Osteocyte (in vitro differentiated cells): ENCODE measurements around the gene FARSB. TPM values are rescaled to one million over a fixed set of nuclear protein-coding genes. Genes with fewer than 3 reads are reported as not detected.

Source experiments
- DNase-seq: peaks from one replicate; pipeline ENCODE4 v3.0.0; 2021; ENCODE audit warnings: mixed read lengths; ENCODE audit not compliant: unreplicated experiment; ENCODE audit errors: extremely low spot score
- H3K27ac Mint-ChIP-seq: one replicate; pipeline ENCODE4 v1.8.0; 2021; ENCODE audit warnings: mild to moderate bottlenecking, mixed read lengths; ENCODE audit not compliant: unreplicated experiment
- H3K27me3 Mint-ChIP-seq: one replicate; pipeline ENCODE4 v1.8.0; 2021; ENCODE audit warnings: mixed read lengths; ENCODE audit not compliant: unreplicated experiment
- H3K36me3 Mint-ChIP-seq: one replicate; pipeline ENCODE4 v1.8.0; 2021; ENCODE audit warnings: mixed read lengths; ENCODE audit not compliant: unreplicated experiment
- H3K4me1 Mint-ChIP-seq: one replicate; pipeline ENCODE4 v1.8.0; 2021; ENCODE audit warnings: mixed read lengths; ENCODE audit not compliant: unreplicated experiment
- H3K4me3 Mint-ChIP-seq: one replicate; pipeline ENCODE4 v1.8.0; 2021; ENCODE audit warnings: mild to moderate bottlenecking, moderate library complexity, mixed read lengths; ENCODE audit not compliant: unreplicated experiment
- H3K9me3 Mint-ChIP-seq: one replicate; pipeline ENCODE4 v1.8.0; 2021; ENCODE audit warnings: mixed read lengths; ENCODE audit not compliant: unreplicated experiment
- total RNA-seq: library from RNA; stranded (reverse); gene quantifications from 2 replicates; pipeline ENCODE4 v1.2.1, GENCODE V29; 2021
- TF ChIP-seq, protein P1 (sequence below): fragments of 200-600 bp; sonication (generic); IDR thresholded peaks from 2 replicates; pipeline ENCODE4 v1.5.0; 2021; ENCODE audit warnings: antibody characterized with exemption, mild to moderate bottlenecking, moderate library complexity

FARSB gene
- total RNA-seq, 1 donor from 2014 or later = 15.8 TPM

DNA sequence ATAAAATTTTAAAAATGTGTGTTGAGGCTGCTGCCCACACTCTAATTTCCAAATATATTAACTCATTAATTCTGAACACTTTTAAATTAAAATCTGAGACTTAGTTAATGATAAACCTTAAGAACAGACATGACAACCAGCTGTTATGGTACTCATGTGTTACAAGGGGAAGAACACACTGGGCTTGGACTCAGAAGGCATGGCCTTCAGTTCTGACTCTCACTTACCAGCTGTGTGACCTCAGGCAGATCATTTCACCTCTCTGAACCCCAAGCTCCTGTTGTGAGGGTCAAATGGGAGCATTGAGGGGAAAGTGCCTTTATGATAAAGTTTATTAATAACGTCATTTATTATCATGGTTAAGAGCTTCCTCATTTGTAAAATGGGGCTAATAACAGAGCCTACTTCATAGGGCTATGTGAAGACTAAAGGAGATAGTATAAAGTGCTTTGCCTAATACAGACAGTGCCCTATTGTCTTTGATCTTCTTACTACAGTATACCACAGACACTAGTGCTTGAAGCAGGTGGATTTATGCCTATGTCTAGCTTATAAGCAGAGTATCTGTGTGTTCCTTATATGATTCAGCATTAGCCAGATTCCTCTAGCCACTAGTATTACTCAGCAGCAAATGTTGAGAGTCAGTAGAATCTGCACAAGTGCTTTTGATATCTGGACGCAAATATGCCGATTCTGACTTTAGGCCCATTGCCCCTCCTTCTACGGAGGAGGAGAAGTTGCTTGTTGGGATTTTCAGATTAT lies 131.9 kb downstream of the FARSB start:
- Mint-ChIP-seq H3K36me3 (no peaks in the 10 kb centered on the region), H3K9me3 (no peaks in the 10 kb centered on the region)
- DNase-seq = no peak

GRCh38 chr2:222522082-222522481 lies 133.8 kb downstream of the FARSB start:
- TF ChIP-seq, protein P1, sequence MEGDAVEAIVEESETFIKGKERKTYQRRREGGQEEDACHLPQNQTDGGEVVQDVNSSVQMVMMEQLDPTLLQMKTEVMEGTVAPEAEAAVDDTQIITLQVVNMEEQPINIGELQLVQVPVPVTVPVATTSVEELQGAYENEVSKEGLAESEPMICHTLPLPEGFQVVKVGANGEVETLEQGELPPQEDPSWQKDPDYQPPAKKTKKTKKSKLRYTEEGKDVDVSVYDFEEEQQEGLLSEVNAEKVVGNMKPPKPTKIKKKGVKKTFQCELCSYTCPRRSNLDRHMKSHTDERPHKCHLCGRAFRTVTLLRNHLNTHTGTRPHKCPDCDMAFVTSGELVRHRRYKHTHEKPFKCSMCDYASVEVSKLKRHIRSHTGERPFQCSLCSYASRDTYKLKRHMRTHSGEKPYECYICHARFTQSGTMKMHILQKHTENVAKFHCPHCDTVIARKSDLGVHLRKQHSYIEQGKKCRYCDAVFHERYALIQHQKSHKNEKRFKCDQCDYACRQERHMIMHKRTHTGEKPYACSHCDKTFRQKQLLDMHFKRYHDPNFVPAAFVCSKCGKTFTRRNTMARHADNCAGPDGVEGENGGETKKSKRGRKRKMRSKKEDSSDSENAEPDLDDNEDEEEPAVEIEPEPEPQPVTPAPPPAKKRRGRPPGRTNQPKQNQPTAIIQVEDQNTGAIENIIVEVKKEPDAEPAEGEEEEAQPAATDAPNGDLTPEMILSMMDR = no peak
- DNase-seq = no peak
- Mint-ChIP-seq H3K4me3 (no peak overlapping the region), H3K27me3 (peaks cover 25% of the 10 kb centered on the region), H3K36me3 (no peaks in the 10 kb centered on the region), H3K4me1 (peaks cover 8% of the 10 kb centered on the region), H3K27ac (no peak overlapping the region), H3K9me3 (no peaks in the 10 kb centered on the region)

More for the DNA sequence above, 131.9 kb downstream of the FARSB start:
- H3K4me3 Mint-ChIP-seq = no peak overlapping the region
- H3K27ac Mint-ChIP-seq = no peak overlapping the region
- peaks cover 2% of the 10 kb centered on the region for H3K4me1 Mint-ChIP-seq
- H3K27me3 Mint-ChIP-seq = peaks cover 13% of the 10 kb centered on the region
- TF ChIP-seq, protein P1 = no peak

DNA sequence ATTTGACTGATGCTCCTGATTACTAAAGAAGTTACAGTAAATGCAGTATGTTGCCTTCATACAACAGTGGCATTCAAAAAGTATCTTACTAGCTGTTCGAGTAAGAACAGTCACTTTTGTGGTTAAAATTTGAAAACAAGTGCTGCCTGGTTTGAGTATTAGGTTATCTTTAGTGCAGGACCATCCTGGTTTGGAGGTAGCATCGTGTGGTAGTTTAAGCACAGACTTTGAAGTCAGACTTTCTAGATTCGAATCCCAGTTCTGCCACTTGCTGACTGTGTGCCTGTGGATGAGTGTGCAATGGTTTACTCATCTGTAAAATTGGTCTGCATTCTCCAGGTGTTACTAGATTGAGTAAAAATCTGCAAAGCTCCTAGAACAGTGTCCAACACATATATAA lies 134.8 kb downstream of the FARSB start:
- peaks cover 8% of the 10 kb centered on the region for H3K4me1 Mint-ChIP-seq
- H3K4me3 Mint-ChIP-seq = no peak overlapping the region
- H3K27ac Mint-ChIP-seq = no peak overlapping the region
- no peaks in the 10 kb centered on the region for H3K9me3 Mint-ChIP-seq
- DNase-seq = no peak
- no peaks in the 10 kb centered on the region for H3K36me3 Mint-ChIP-seq
- TF ChIP-seq, protein P1 = no peak
- peaks cover 28% of the 10 kb centered on the region for H3K27me3 Mint-ChIP-seq

Other genes starting within 250 kb of the FARSB start
- gene SGPP2, start 231.5 kb downstream of the FARSB start, total RNA-seq = not detected in 2 replicates
- gene MOGAT1, start 15.6 kb upstream of the FARSB start, total RNA-seq = not detected in 2 replicates
- 129 and 131 TPM in 2 replicates for gene ACSL3, start 204.9 kb upstream of the FARSB start, total RNA-seq